SK-N-MC (cell line): ENCODE results near the gene UBE2E2.

Experiments used
- EZH2 ChIP-seq: fragments of 200-600 bp; sonication (generic); IDR thresholded peaks from one replicate; pipeline ENCODE4 v1.6.1; 2017; ENCODE audit warnings: antibody characterized with exemption
- FOXP2 ChIP-seq: optimal IDR thresholded peaks from 2 replicates; pipeline ENCODE3; 2011; ENCODE audit warnings: mild to moderate bottlenecking, moderate library complexity; ENCODE audit not compliant: insufficient read depth; ENCODE audit errors: extremely low read length, control extremely low read depth
- POLR2AphosphoS5 ChIP-seq: IDR thresholded peaks from 2 replicates; pipeline ENCODE4 v1.6.1; 2012; ENCODE audit warnings: mild to moderate bottlenecking, low read depth, low read length, borderline replicate concordance

DNA sequence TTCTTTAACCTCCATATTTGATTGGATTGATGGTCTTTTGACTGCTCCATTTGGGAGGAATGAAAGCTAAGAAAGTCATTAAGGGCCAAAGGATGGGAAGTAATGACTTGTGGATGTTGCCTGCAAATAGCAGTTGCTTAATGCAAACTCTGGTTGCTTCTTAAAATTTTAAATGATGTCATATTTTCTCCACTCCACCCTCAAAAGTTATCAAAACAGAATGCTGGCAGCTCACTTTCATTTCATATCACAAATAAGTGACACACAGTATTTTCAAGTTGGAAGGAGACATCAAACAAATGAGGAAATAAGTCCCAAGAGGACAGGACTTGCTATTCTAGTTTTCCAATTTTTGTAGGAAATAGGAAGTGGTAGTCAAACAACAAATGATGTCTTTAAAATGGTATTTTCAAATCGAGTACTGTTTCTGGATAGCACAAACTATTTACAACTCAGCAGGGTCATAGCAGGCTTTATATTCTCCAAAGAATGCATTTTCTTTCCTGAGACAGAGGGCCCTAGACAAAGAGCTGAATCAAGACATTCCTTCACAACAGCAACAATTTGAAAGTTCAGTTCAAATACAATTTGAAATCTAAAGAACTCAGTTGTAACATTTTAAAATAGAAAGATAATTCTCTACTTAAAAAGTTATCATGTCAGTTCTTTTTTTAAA is 437.5 kb downstream of the UBE2E2 start:
- TF ChIP-seq POLR2AphosphoS5 (no peak), EZH2 (no peak), FOXP2 (no peak)
